ENCODE measurements around the gene RFTN2.
"Not testable (repeated sequence)": the region's sequence is repeated elsewhere in the genome, so short reads cannot be mapped to it uniquely, and the experiment has no call there.

The RFTN2 gene

DNA sequence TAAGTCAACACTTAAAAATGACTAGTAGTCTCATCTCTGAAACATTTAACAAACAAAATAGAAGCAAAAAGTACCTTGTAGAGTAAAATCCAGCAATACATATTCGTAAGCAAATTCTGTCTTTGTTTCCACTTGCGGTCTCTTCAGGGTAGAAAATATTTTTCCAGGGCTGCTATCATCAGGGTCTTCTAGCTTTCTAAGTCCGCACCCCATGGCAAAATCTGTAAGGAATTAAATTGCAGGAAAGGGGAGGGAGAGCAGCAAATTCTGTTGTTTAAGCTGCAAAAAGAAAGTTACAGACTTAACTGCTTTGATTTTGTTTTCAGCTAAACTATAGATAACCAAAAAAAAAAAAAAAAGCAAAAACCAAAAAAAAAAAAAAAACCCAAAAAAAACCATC is at the start of gene RFTN2:
TSS of gene RFTN2 (minus strand) at position 342 of the 400 bp plus-strand sequence. CDS start at position 213, 129 bp downstream.
- Mint-ChIP-seq H3K27ac (ENCODE audit: low read depth) (no peak within 1 kb of the TSS), H3K27me3 (peaks cover 24% of the 10 kb centered on the region), H3K9me3 (no peaks in the 10 kb centered on the region), H3K36me3 (ENCODE audit: insufficient read depth) (peaks cover 7% of the 10 kb centered on the region), H3K4me1 (no peaks in the 10 kb centered on the region), H3K4me3 (no peak within 1 kb of the TSS)
- DNase-seq (ENCODE audit: low spot score in 2 of 2) (no peak), ATAC-seq (replicated peaks; ENCODE audit: extremely low read depth, poor library complexity, severe bottlenecking) (no peak)

DNA sequence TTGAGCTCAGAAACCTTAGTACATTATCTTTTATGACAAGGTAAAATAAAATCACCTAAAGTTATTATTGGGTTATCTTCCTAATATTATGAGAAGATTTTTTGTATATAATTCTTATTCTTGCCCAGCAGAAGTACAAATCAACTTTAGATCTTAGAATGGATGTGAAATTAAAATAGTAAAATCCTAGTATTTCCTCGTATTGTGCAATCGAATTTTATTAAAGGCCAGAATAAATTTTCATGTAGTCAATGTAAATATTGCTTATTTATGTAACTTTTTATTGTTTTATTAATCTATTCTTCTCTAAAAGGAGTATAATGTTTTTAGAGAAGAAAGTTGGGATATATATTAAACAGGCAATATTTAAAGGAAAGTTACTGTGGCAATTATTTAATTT is 42.5 kb upstream of the RFTN2 start:
- Mint-ChIP-seq H3K9me3 (no peaks in the 10 kb centered on the region), H3K27me3 (no peaks in the 10 kb centered on the region), H3K36me3 (ENCODE audit: insufficient read depth) (no peaks in the 10 kb centered on the region), H3K27ac (ENCODE audit: low read depth) (no peak overlapping the region), H3K4me1 (peaks cover 11% of the 10 kb centered on the region), H3K4me3 (no peak overlapping the region)
- DNase-seq (ENCODE audit: low spot score in 2 of 2) (no peak), ATAC-seq (replicated peaks; ENCODE audit: extremely low read depth, poor library complexity, severe bottlenecking) (no peak)

- ATAC-seq (replicated peaks; ENCODE audit: extremely low read depth, poor library complexity, severe bottlenecking): no peak
- no peak for DNase-seq (ENCODE audit: low spot score in 2 of 2)
- H3K9me3 Mint-ChIP-seq: no peaks in the 10 kb centered on the region
- H3K4me3 Mint-ChIP-seq: no peak overlapping the region
- peaks cover 4% of the 10 kb centered on the region for H3K36me3 Mint-ChIP-seq (ENCODE audit: insufficient read depth)
- H3K27me3 Mint-ChIP-seq: no peaks in the 10 kb centered on the region
- peaks cover 34% of the 10 kb centered on the region for H3K4me1 Mint-ChIP-seq
- H3K27ac Mint-ChIP-seq (ENCODE audit: low read depth): no peak overlapping the region
These were observed 37.9 kb upstream of the RFTN2 start for GRCh38 chr2:197713271-197713670.

DNA sequence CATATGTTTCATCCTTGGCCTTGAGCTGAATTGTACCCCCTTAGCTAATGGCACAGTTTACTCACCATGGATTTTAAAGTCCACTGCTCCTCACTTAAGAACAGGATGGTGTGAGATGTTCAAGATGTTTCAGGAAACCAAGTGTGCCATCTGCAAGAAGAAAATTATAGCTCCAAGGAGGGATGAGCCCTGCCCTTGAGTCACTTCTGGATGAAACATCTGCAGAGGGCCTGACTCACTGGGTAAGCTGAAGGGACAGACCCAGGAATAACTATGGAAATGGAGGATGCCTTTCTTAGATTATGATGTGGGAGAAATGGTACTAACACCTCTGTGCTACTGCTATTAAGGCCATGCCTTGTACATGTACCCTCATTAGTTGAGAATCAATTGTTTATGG is 36.2 kb upstream of the RFTN2 start:
- H3K27ac Mint-ChIP-seq (ENCODE audit: low read depth): no peak overlapping the region
- H3K4me3 Mint-ChIP-seq: no peak overlapping the region
- peaks cover 48% of the 10 kb centered on the region for H3K4me1 Mint-ChIP-seq
- ATAC-seq (replicated peaks; ENCODE audit: extremely low read depth, poor library complexity, severe bottlenecking) (no peak), DNase-seq (ENCODE audit: low spot score in 2 of 2) (no peak)
- H3K9me3 Mint-ChIP-seq: no peaks in the 10 kb centered on the region
- peaks cover 7% of the 10 kb centered on the region for H3K36me3 Mint-ChIP-seq (ENCODE audit: insufficient read depth)
- H3K27me3 Mint-ChIP-seq: no peaks in the 10 kb centered on the region

- H3K36me3 Mint-ChIP-seq (ENCODE audit: insufficient read depth): peaks cover 11% of the 10 kb centered on the region
- DNase-seq (ENCODE audit: low spot score in 2 of 2): no peak
- ATAC-seq (replicated peaks; ENCODE audit: extremely low read depth, poor library complexity, severe bottlenecking): no peak
- no peak overlapping the region for H3K27ac Mint-ChIP-seq (ENCODE audit: low read depth)
- no peaks in the 10 kb centered on the region for H3K9me3 Mint-ChIP-seq
- peaks cover 55% of the 10 kb centered on the region for H3K4me1 Mint-ChIP-seq
- H3K4me3 Mint-ChIP-seq: no peak overlapping the region
- no peaks in the 10 kb centered on the region for H3K27me3 Mint-ChIP-seq
These were observed 35.1 kb upstream of the RFTN2 start for GRCh38 chr2:197710424-197711042.

GRCh38 chr2:197709140-197709539 is 33.8 kb upstream of the RFTN2 start:
- H3K27me3 Mint-ChIP-seq; H3K27ac Mint-ChIP-seq (ENCODE audit: low read depth); H3K9me3 Mint-ChIP-seq; DNase-seq (ENCODE audit: low spot score in 2 of 2); ATAC-seq (replicated peaks; ENCODE audit: extremely low read depth, poor library complexity, severe bottlenecking): not testable (repeated sequence)
- Mint-ChIP-seq H3K4me1 (peaks cover 59% of the 10 kb centered on the region), H3K4me3 (peak overlapping the region; percentile 4), H3K36me3 (ENCODE audit: insufficient read depth) (peaks cover 19% of the 10 kb centered on the region)

DNA sequence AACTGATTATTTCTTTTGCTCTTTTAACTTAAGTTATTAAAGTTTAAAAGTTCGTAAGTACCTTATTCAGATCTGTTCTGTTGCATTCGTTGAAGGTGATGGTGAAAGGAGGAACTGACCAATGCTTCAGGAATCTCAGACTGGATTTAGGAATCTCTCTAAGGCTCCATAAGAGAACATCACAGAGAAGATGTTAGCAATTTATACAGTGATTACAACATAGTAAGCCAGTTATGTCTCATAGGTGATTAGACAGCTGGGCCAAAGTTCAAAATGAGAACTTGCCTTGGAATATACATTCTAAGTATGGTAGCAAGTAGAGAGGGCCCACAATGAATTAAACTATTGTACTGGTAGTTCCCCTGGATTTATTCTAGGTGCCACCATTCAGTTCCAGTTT is 32.9 kb upstream of the RFTN2 start:
- H3K9me3 Mint-ChIP-seq: no peaks in the 10 kb centered on the region
- no peaks in the 10 kb centered on the region for H3K27me3 Mint-ChIP-seq
- peaks cover 58% of the 10 kb centered on the region for H3K4me1 Mint-ChIP-seq
- no peak overlapping the region for H3K27ac Mint-ChIP-seq (ENCODE audit: low read depth)
- peaks cover 19% of the 10 kb centered on the region for H3K36me3 Mint-ChIP-seq (ENCODE audit: insufficient read depth)
- H3K4me3 Mint-ChIP-seq: no peak overlapping the region
- DNase-seq (ENCODE audit: low spot score in 2 of 2): no peak
- ATAC-seq (replicated peaks; ENCODE audit: extremely low read depth, poor library complexity, severe bottlenecking): no peak

DNA sequence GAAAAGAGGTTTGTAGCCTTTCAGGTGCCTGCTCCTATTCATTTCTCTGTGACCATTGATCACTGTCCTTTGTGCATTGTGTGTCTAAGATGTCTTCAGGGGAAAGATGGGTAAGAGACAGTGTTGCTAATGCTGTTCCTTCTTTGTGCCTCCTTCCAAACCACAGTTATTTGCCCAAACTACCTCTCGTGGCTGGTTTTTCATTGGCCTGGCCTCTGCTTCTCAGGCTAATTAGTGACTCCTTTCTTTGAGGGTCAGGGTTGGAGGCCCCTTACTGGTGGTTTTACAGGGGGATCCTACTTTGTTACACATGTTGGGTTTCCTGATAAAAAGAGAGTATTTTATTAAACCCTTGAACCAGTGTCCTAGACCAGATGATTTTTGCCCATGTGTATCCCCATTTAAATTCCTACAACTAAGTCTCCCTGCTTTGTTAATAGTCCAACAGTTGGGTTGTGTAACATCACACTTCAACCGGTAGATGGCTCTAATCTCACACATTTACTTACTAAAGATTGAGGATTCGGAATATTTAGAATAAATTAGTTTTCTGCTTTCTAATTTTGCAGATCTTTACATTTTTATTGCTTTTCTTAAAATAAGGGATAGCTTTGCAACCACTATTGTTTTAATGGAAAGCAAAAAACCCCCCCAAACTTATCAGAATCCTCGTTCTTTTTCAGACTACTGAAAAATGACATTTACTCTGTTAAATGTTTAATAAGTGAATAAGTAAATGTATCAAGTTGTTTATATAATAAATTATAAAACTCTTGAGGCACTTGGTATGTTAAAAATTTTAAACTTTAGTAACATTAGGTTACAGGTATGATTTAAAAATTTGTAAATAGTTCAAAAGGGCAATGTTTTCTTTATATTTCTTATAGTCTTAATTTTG is 32.2 kb upstream of the RFTN2 start:
- Mint-ChIP-seq H3K9me3 (no peaks in the 10 kb centered on the region), H3K27me3 (no peaks in the 10 kb centered on the region), H3K27ac (ENCODE audit: low read depth) (no peak overlapping the region), H3K4me1 (peaks cover 53% of the 10 kb centered on the region), H3K4me3 (peak overlapping the region; percentile 90), H3K36me3 (ENCODE audit: insufficient read depth) (peaks cover 19% of the 10 kb centered on the region)
- ATAC-seq (replicated peaks; ENCODE audit: extremely low read depth, poor library complexity, severe bottlenecking) (no peak), DNase-seq (ENCODE audit: low spot score in 2 of 2) (no peak)

DNA sequence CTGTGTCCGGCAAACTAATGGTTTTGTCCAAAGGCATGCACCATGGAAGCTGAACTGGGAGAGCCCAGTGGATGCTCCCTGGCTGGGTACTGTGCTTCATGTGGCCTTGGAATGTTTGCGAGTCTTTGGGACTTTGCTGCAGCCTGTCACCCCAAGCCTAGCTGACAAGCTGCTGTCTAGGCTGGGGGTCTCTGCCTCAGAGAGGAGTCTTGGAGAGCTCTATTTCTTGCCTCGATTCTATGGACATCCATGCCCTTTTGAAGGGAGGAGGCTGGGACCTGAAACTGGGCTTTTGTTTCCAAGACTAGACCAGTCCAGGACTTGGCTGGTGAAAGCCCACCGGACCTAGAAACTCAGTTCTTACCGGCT is 31.4 kb upstream of the RFTN2 start:
- DNase-seq (ENCODE audit: low spot score in 2 of 2): no peak
- Mint-ChIP-seq H3K27ac (ENCODE audit: low read depth) (peak overlapping the region; percentile 89), H3K4me3 (peak overlapping the region; percentile 90), H3K36me3 (ENCODE audit: insufficient read depth) (peaks cover 19% of the 10 kb centered on the region), H3K9me3 (no peaks in the 10 kb centered on the region), H3K27me3 (no peaks in the 10 kb centered on the region), H3K4me1 (peaks cover 53% of the 10 kb centered on the region)
- no peak for ATAC-seq (replicated peaks; ENCODE audit: extremely low read depth, poor library complexity, severe bottlenecking)

GRCh38 chr2:197705912-197706838 is 30.8 kb upstream of the RFTN2 start:
- ATAC-seq (replicated peaks; ENCODE audit: extremely low read depth, poor library complexity, severe bottlenecking) (no peak), DNase-seq (ENCODE audit: low spot score in 2 of 2) (peak in 1 of 2 donors; percentile 23)
- H3K27ac Mint-ChIP-seq (ENCODE audit: low read depth): peak overlapping the region; percentile 89
- no peaks in the 10 kb centered on the region for H3K9me3 Mint-ChIP-seq
- H3K36me3 Mint-ChIP-seq (ENCODE audit: insufficient read depth): peaks cover 17% of the 10 kb centered on the region
- H3K4me3 Mint-ChIP-seq: peak overlapping the region; percentile 90
- no peaks in the 10 kb centered on the region for H3K27me3 Mint-ChIP-seq
- H3K4me1 Mint-ChIP-seq: peaks cover 53% of the 10 kb centered on the region

- peaks cover 8% of the 10 kb centered on the region for H3K27me3 Mint-ChIP-seq
- H3K36me3 Mint-ChIP-seq (ENCODE audit: insufficient read depth): peaks cover 17% of the 10 kb centered on the region
- no peaks in the 10 kb centered on the region for H3K9me3 Mint-ChIP-seq
- peak within 1 kb of the TSS; percentile 89 for H3K27ac Mint-ChIP-seq (ENCODE audit: low read depth)
- peak; percentile 80 for ATAC-seq (replicated peaks; ENCODE audit: extremely low read depth, poor library complexity, severe bottlenecking)
- H3K4me3 Mint-ChIP-seq: peak within 1 kb of the TSS; percentile 90
- peaks cover 58% of the 10 kb centered on the region for H3K4me1 Mint-ChIP-seq
- DNase-seq (ENCODE audit: low spot score in 2 of 2): peak; percentile 81 to 85
These were observed 29.9 kb upstream of the RFTN2 start, which contains the start of gene MARS2 for GRCh38 chr2:197705121-197705911. Gene MARS2, plus strand, starts transcription at chr2:197705369. Its CDS starts 37 bp downstream, at chr2:197705406.

Measured in central memory CD8-positive, alpha-beta T cell (primary cell).